ENCODE measurements around the gene STPG2. TPM values are rescaled to one million over a fixed set of nuclear protein-coding genes. Genes with fewer than 3 reads are reported as not detected.

Gene STPG2
- total RNA-seq, 1 experiment from 2014 or later, result 0.20 TPM

DNA sequence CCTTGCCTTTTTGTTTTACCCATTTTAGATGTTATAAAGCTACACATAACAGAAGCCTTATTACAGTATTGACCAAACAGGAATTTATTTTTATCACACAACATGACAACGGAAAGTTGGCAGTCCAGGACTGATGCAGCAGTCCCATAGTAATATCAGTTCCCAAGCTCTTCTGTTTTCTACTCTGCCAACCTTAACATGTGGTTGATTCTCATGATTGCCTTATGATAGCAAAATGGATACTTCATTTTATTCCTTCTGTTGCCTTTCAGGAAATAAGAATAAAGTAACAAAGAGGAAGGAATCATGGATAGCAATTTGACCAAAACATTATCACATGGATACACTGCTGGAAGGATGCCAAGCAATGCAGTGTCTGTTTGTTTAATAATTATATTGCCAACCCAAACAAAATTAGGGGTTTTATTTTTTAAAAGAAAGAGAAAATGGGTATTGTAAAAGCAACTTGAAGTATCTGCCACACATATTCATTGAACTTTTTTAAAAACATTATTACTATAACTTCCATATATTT is 275.7 kb downstream of the STPG2 start:
- H3K18ac ChIP-seq (ENCODE audit: insufficient read length, low read depth, low read length), result no peak overlapping the region
- H3K27ac Mint-ChIP-seq, result no peak overlapping the region

More for the DNA sequence above, 275.7 kb downstream of the STPG2 start:
- Histone ChIP-seq H3K4me2 (ENCODE audit: insufficient read depth, insufficient read length, low read length) (no peak overlapping the region), H4K5ac (ENCODE audit: insufficient read length, low read depth, low read length) (no peak overlapping the region), H3K27ac (ENCODE audit: insufficient read length, low read depth, low read length) (no peak overlapping the region), H3K79me2 (ENCODE audit: insufficient read depth, low read length) (no peaks in the 10 kb centered on the region), H2AK5ac (ENCODE audit: insufficient read length, low read length) (no peak overlapping the region), H2BK15ac (ENCODE audit: low read depth, low read length) (no peak overlapping the region), H4K20me1 (ENCODE audit: control insufficient read depth, insufficient read depth, insufficient read length) (no peaks in the 10 kb centered on the region), H3K56ac (ENCODE audit: insufficient read length, low read depth, low read length) (no peak overlapping the region), H2AFZ (ENCODE audit: low read length) (no peak overlapping the region), H3K9ac (ENCODE audit: extremely low read depth, insufficient read length, low read length) (no peak overlapping the region), H3K27me3 (ENCODE audit: insufficient read depth, low read length) (no peaks in the 10 kb centered on the region), H2BK20ac (ENCODE audit: low read depth, low read length, poor library complexity, severe bottlenecking) (no peak overlapping the region), H2BK5ac (ENCODE audit: insufficient read length, low read length) (no peak overlapping the region), H3K23me2 (ENCODE audit: insufficient read length, low read depth, low read length, poor library complexity, severe bottlenecking) (no peaks in the 10 kb centered on the region), H3K79me1 (ENCODE audit: insufficient read depth, low read depth, low read length, poor library complexity, severe bottlenecking) (no peaks in the 10 kb centered on the region), H3T11ph (ENCODE audit: low read length) (no peak overlapping the region), H3K23ac (ENCODE audit: insufficient read length, low read depth, low read length) (no peak overlapping the region), H2BK12ac (ENCODE audit: insufficient read length, low read depth, low read length) (no peak overlapping the region), H2BK120ac (ENCODE audit: low read depth, low read length, poor library complexity, severe bottlenecking) (no peak overlapping the region), H3K9me3 (ENCODE audit: control insufficient read depth, low read depth, low read length) (no peaks in the 10 kb centered on the region), H3K4ac (ENCODE audit: low read depth, low read length) (no peak overlapping the region), H4K8ac (replicated peaks; ENCODE audit: insufficient read length, low read depth, low read length) (no peak overlapping the region), H3K4me1 (ENCODE audit: insufficient read depth, low read length) (no peaks in the 10 kb centered on the region), H4K91ac (ENCODE audit: insufficient read length, low read depth, low read length) (no peak overlapping the region), H3K14ac (ENCODE audit: insufficient read depth, low read length) (no peak overlapping the region)
- Mint-ChIP-seq H3K27me3 (ENCODE audit: low read depth) (no peaks in the 10 kb centered on the region; the same call in 1 of the 2 replicates), H3K36me3 (ENCODE audit: insufficient read depth in 1 of 3, low read depth in 3 of 3) (peaks cover 0 to 6% (median 0%) of the 10 kb centered on the region in 3 experiments; a peak in 3 of 7 replicates), H3K4me1 (no peaks in the 10 kb centered on the region), H3K9me3 (peaks cover 1 to 2% of the 10 kb centered on the region in 2 experiments; a peak in 2 of 5 replicates), H3K4me3 (no peak overlapping the region)
- DNase-seq, result no peak
- TF ChIP-seq, protein P1, sequence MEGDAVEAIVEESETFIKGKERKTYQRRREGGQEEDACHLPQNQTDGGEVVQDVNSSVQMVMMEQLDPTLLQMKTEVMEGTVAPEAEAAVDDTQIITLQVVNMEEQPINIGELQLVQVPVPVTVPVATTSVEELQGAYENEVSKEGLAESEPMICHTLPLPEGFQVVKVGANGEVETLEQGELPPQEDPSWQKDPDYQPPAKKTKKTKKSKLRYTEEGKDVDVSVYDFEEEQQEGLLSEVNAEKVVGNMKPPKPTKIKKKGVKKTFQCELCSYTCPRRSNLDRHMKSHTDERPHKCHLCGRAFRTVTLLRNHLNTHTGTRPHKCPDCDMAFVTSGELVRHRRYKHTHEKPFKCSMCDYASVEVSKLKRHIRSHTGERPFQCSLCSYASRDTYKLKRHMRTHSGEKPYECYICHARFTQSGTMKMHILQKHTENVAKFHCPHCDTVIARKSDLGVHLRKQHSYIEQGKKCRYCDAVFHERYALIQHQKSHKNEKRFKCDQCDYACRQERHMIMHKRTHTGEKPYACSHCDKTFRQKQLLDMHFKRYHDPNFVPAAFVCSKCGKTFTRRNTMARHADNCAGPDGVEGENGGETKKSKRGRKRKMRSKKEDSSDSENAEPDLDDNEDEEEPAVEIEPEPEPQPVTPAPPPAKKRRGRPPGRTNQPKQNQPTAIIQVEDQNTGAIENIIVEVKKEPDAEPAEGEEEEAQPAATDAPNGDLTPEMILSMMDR (conservative IDR thresholded peaks at IDR 0.05), result no peak
- no CpG with 5 or more reads among the region's 1 CpG for WGBS (ENCODE audit: extremely low coverage, insufficient read length, low lambda C conversion rate)

All from H9 (cell line).